PC-9 (cell line): Measurements from ENCODE around the gene ADAM8.

Experiments
- EZH2 ChIP-seq: fragments of 200-600 bp; sonication (generic); IDR thresholded peaks from 2 replicates; pipeline ENCODE4 v1.8.0; 2017; ENCODE audit warnings: antibody characterized with exemption, low read depth
- TF ChIP-seq, protein P1 (sequence below): fragments of 200-600 bp; sonication (generic); conservative IDR thresholded peaks from 2 replicates; pipeline ENCODE4 v1.6.1; 2017; ENCODE audit warnings: mixed run types, antibody characterized with exemption, mild to moderate bottlenecking, moderate library complexity

DNA sequence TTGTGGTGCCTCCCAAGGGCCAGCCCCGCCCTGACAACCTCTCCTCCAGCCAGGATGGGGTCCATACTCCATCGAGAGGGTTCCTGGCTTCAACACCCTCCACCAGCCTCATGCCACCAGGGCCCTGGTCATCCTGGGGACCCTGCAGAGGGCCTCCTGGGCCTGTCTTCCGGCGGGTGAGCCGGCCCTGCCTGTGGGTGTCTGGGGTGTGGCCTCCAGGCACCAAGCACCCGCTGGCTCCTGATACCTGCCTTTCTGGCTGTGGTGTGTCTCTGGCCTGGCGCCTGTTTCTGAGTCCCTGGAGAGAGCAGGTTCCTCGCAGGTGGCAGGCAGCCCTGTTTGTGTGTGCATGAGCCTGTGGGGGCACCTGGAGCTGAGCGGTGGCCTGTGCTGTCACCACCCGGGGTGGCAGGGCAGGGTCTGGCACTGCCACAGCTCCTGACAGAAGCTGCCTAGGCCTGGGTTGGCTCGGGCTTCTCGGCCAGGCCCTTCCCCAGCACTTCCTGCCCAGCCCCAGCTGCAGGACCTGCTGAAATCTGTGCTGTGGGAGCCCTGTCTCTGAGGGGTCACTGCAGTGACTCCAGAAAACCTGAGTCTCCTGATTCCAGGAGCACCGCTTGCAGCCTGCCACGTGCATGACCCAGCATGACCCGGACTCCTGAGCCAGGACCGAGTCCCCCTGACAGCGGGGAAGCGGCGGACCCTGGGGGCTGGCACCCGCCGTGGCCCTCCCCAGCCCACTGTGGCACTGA is 18.4 kb downstream of the ADAM8 start:
- TF ChIP-seq, protein P1, sequence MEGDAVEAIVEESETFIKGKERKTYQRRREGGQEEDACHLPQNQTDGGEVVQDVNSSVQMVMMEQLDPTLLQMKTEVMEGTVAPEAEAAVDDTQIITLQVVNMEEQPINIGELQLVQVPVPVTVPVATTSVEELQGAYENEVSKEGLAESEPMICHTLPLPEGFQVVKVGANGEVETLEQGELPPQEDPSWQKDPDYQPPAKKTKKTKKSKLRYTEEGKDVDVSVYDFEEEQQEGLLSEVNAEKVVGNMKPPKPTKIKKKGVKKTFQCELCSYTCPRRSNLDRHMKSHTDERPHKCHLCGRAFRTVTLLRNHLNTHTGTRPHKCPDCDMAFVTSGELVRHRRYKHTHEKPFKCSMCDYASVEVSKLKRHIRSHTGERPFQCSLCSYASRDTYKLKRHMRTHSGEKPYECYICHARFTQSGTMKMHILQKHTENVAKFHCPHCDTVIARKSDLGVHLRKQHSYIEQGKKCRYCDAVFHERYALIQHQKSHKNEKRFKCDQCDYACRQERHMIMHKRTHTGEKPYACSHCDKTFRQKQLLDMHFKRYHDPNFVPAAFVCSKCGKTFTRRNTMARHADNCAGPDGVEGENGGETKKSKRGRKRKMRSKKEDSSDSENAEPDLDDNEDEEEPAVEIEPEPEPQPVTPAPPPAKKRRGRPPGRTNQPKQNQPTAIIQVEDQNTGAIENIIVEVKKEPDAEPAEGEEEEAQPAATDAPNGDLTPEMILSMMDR: no peak
- no peak for TF ChIP-seq EZH2
